Mucosa of descending colon (tissue), 3 donors: Measurements from ENCODE around the gene TBCB. TPM values are rescaled to one million over a fixed set of nuclear protein-coding genes. Genes with fewer than 3 reads are reported as not detected.

ENCODE experiments used
- ATAC-seq: fragments of 200-7000 bp; cut with Tn5 transposase; one replicate; pipeline ENCODE4 v1.9.1; 2020; ENCODE audit warnings: mild to moderate bottlenecking, moderate library complexity
- DNase-seq, 3 donors: peaks; one replicate each; pipeline ENCODE4 v3.0.0-alpha.2; 2020
- H3K36me3 ChIP-seq: fragments of 200-600 bp; one replicate; pipeline ENCODE4 v1.8.0; 2021; ENCODE audit warnings: low read depth, mild to moderate bottlenecking
- H3K4me1 ChIP-seq: fragments of 200-600 bp; one replicate; pipeline ENCODE4 v1.8.0; 2021; ENCODE audit warnings: low read depth, mild to moderate bottlenecking
- H3K4me3 ChIP-seq: fragments of 200-600 bp; one replicate; pipeline ENCODE4 v1.8.0; 2021; ENCODE audit warnings: mild to moderate bottlenecking
- H3K9me3 ChIP-seq: fragments of 200-600 bp; one replicate; pipeline ENCODE4 v1.8.0; 2021; ENCODE audit warnings: mild to moderate bottlenecking
- intact Hi-C, 2 donors: fragments of 100-400 bp; cut with DNase I in 1 of 2; cut with micrococcal nuclease in 1 of 2; formaldehyde crosslinking; loops; one replicate each; pipeline versions ENCODE4 v1.11.0 to v1.11.1; 2022; cut with DNase I, micrococcal nuclease
- total RNA-seq, 3 donors: library from RNA; stranded (reverse); fragmentation: NEBNext Ultra II Directional in 2 of 3; extraction: Animal tissue kit (Norgen Biotek cat#: 25700) in 2 of 3; gene quantifications; one replicate each; pipeline versions ENCODE4 v1.2.1 to v1.2.4, GENCODE V29; 2021 to 2023
- TF ChIP-seq, protein P1 (sequence below): fragments of 200-600 bp; IDR thresholded peaks from one replicate; pipeline ENCODE4 v1.8.0; 2022; ENCODE audit warnings: antibody characterized with exemption, mild to moderate bottlenecking
- donor health status: DM: no; HTN: no; CAD: no; lungs with moderate emphysema.
- donor health status: DM: no; HTN: no; CAD: no.
- donor health status: DM: no; HTN: yes; CAD: no.

The TBCB gene
- total RNA-seq, 3 donors from 2014 or later, result 81.9 to 106 (median 90.8) TPM

DNA sequence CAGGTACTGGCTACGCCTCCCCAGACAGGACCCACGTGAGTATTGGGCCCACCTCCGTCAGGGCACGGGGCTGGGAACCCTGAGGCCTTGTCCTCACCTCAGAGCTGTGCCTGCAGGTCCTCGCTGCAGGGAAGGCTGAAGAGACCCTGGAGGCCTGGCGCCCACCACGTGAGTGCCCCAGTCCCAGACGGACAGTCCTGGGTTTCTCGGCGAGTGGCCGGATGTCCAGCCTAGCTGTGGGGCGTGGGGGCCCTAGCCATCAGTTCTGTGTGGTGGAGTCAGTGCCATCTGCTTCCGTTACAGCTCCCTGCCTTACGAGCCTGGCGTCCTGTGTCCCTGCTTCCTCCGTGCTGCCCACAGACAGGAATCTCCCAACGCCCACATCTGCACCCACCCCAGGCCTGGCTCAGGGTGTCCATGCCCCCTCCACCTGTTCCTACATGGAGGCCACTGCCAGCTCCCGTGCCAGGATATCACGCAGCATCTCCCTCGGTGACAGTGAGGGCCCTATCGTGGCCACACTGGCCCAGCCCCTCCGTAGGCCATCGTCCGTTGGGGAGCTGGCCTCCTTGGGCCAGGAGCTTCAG is 12.1 kb upstream of the TBCB start:
- Histone ChIP-seq H3K9me3 (no peaks in the 10 kb centered on the region), H3K36me3 (no peaks in the 10 kb centered on the region), H3K4me1 (no peaks in the 10 kb centered on the region), H3K4me3 (no peak overlapping the region)
- no peak for ATAC-seq
- no peak for DNase-seq
- intact Hi-C loops, result no loop called here
- TF ChIP-seq, protein P1, sequence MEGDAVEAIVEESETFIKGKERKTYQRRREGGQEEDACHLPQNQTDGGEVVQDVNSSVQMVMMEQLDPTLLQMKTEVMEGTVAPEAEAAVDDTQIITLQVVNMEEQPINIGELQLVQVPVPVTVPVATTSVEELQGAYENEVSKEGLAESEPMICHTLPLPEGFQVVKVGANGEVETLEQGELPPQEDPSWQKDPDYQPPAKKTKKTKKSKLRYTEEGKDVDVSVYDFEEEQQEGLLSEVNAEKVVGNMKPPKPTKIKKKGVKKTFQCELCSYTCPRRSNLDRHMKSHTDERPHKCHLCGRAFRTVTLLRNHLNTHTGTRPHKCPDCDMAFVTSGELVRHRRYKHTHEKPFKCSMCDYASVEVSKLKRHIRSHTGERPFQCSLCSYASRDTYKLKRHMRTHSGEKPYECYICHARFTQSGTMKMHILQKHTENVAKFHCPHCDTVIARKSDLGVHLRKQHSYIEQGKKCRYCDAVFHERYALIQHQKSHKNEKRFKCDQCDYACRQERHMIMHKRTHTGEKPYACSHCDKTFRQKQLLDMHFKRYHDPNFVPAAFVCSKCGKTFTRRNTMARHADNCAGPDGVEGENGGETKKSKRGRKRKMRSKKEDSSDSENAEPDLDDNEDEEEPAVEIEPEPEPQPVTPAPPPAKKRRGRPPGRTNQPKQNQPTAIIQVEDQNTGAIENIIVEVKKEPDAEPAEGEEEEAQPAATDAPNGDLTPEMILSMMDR, result no peak

DNA sequence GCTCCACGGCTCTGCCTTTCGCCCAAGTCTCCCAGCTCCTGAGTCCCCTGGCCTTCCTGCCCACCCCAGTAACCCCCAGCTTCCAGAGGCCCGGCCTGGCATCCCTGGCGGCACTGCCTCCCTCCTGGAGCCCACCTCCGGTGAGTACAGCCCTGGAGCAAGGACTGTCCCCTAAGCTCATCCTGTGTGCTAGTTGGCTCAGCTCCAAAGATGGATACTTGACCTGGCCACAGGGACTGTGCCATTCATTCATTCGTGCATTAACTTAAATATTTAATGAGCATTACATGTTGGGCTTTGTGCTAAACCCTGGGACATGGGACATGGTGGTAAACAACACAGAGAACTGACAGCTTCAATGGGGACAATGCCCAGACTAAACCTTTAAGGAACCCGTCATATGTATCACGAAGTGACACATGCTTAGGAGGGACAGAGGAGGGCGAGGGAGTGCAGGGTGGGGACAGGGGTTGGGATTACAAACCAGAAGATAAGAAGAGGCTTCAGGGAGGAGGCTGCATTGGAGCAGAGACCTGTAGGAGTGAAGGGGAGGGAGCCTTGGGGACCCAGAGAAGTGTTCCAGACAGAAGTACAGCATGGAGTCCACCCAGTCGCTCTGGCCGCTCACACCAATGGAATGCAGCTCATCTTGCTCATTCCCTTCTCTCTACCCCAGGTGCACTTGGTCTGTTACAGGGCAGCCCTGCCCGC is 11.3 kb upstream of the TBCB start:
- Histone ChIP-seq H3K9me3 (no peaks in the 10 kb centered on the region), H3K4me3 (no peak overlapping the region), H3K4me1 (no peaks in the 10 kb centered on the region), H3K36me3 (no peaks in the 10 kb centered on the region)
- DNase-seq, result no peak
- intact Hi-C loops, result no loop called here
- no peak for ATAC-seq
- TF ChIP-seq, protein P1, result no peak

DNA sequence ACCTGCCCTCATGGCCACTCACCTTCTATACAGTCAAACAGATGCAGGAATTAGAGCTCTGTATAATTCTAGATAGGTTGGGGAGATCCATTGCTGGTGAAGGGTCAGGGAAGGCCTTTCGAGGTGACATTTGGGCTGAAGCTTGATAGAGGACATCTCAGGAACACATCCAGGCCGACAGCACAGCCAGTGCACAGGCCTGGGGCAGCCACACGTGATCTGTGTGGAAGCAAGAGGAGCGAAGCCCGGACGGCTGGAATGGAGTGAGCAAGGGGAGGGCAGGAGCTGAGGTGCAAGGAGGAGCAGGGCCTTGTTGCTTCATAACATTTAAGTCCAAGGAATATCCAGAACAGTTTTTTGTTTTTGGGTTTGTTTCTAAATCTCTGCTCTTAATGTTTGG is 8.8 kb upstream of the TBCB start:
- TF ChIP-seq, protein P1, result no peak
- H3K4me3 ChIP-seq, result no peak overlapping the region
- H3K36me3 ChIP-seq, result no peaks in the 10 kb centered on the region

DNA sequence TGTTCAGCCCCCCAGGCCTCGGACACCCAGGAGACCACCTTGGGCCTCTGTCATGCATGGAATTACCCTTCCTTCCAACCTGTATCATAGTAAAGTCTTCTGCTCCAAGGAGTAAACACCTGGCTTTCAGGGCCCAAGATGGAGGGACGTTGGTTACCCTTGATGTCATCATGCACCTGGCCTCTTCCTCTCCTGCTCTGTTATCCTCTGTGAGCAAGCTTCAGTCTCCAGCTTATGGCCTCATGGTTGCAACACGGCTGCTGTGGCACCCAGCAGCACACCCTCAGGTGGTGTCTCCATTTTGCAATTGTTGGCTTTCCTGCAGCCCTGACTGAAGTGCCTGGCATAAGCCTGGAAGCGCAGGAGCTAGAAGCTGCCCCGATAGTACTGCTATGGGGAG is 8.3 kb upstream of the TBCB start:
- TF ChIP-seq, protein P1, result no peak
- Histone ChIP-seq H3K9me3 (no peaks in the 10 kb centered on the region), H3K36me3 (no peaks in the 10 kb centered on the region), H3K4me3 (no peak overlapping the region), H3K4me1 (no peaks in the 10 kb centered on the region)
- intact Hi-C loops, result no loop called here
- ATAC-seq, result no peak
- no peak for DNase-seq

More for the DNA sequence above, 8.8 kb upstream of the TBCB start:
- ATAC-seq (no peak), DNase-seq (no peak)
- Histone ChIP-seq H3K9me3 (no peaks in the 10 kb centered on the region), H3K4me1 (no peaks in the 10 kb centered on the region)
- intact Hi-C loops, result no loop called here

DNA sequence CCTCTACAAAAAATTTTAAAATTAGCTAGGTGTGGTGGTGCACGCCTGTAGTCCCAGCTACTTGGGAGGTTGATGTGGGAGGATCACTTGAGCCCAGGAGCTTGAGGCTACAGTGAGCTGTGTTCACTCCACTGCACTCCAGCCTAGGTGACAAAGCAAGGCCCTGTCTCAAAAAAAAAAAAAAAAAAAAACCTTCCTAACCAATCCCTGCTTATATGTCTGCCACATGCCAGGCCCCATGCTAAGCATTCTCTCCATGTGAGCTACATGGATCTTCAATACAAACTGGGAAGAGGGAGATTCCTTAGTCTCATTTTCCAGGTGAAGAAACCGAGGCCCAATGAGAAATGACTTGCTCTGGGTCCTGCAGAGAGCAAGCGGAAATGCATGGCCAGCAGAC is 6.6 kb upstream of the TBCB start:
- DNase-seq (no peak), ATAC-seq (no peak)
- no peaks in the 10 kb centered on the region for H3K36me3 ChIP-seq
- intact Hi-C loops, result no loop called here
- no peak overlapping the region for H3K4me3 ChIP-seq
- peaks cover 2% of the 10 kb centered on the region for H3K4me1 ChIP-seq
- TF ChIP-seq, protein P1, result no peak
- H3K9me3 ChIP-seq, result no peaks in the 10 kb centered on the region
